OCI-LY1 (cell line): ENCODE results near the gene NEK1.

ENCODE experiments used
- H2AFZ ChIP-seq: fragments of 200-600 bp; sonication (generic), shearing (Covaris generic); 2 replicates; pipeline ENCODE4 v1.6.0; 2014; ENCODE audit warnings: antibody characterized with exemption, mild to moderate bottlenecking, low read length
- H3F3A ChIP-seq: fragments of 200-600 bp; sonication (generic), shearing (Covaris generic); 2 replicates; pipeline ENCODE4 v1.6.0; 2014; ENCODE audit warnings: mild to moderate bottlenecking, antibody characterized with exemption, low read length, moderate library complexity; ENCODE audit not compliant: insufficient read depth
- H3K27ac ChIP-seq: fragments of 200-600 bp; sonication (generic); 2 replicates; pipeline ENCODE4 v1.5.1; 2014; ENCODE audit warnings: low read length, mixed run types, mild to moderate bottlenecking, low read depth; ENCODE audit not compliant: poor library complexity, severe bottlenecking
- H3K27me3 ChIP-seq: fragments of 200-600 bp; sonication (generic); 2 replicates; pipeline ENCODE4 v1.6.0; 2014; ENCODE audit warnings: antibody characterized with exemption, mild to moderate bottlenecking, low read length, moderate library complexity; ENCODE audit not compliant: insufficient read depth
- H3K36me3 ChIP-seq: fragments of 200-600 bp; sonication (generic); 2 replicates; pipeline ENCODE4 v1.6.1; 2014; ENCODE audit warnings: mild to moderate bottlenecking, antibody characterized with exemption, low read length, moderate library complexity, mixed read lengths; ENCODE audit not compliant: insufficient read depth
- H3K4me1 ChIP-seq: fragments of 200-600 bp; sonication (generic); 2 replicates; pipeline ENCODE4 v1.5.1; 2014; ENCODE audit warnings: mild to moderate bottlenecking, low read length, moderate library complexity; ENCODE audit not compliant: insufficient read depth, severe bottlenecking
- H3K4me2 ChIP-seq: fragments of 200-600 bp; sonication (generic), shearing (Covaris generic); 2 replicates; pipeline ENCODE4 v1.6.1; 2014; ENCODE audit warnings: low read length
- H3K4me3 ChIP-seq: fragments of 200-600 bp; sonication (generic); 2 replicates; pipeline ENCODE4 v1.5.1; 2014; ENCODE audit warnings: low read length, low read depth, mild to moderate bottlenecking, mixed read lengths; ENCODE audit not compliant: poor library complexity, severe bottlenecking
- H3K79me2 ChIP-seq: fragments of 200-600 bp; shearing (Covaris generic); 2 replicates; pipeline ENCODE4 v1.6.1; 2016; ENCODE audit warnings: mixed run types, low read length, mixed read lengths; ENCODE audit not compliant: insufficient read depth
- H3K9ac ChIP-seq: fragments of 200-600 bp; sonication (generic), shearing (Covaris generic); 2 replicates; pipeline ENCODE4 v1.6.1; 2014; ENCODE audit warnings: mild to moderate bottlenecking, low read length, mixed read lengths
- H3K9me2 ChIP-seq: fragments of 200-600 bp; sonication (generic), shearing (Covaris generic); 2 replicates; pipeline ENCODE4 v1.6.1; 2014; ENCODE audit warnings: low read depth, mild to moderate bottlenecking, low read length, mixed read lengths
- H3K9me3 ChIP-seq: fragments of 200-600 bp; shearing (Covaris generic); 2 replicates; pipeline ENCODE4 v1.6.1; 2014; ENCODE audit warnings: low read length, mixed read lengths
- H4K20me1 ChIP-seq: fragments of 200-600 bp; sonication (generic), shearing (Covaris generic); 2 replicates; pipeline ENCODE4 v1.6.0; 2016; ENCODE audit warnings: mild to moderate bottlenecking, low read length; ENCODE audit not compliant: insufficient read depth
- CTCF ChIP-seq: fragments of 200-600 bp; sonication (generic), shearing (Covaris generic); IDR thresholded peaks from 2 replicates; pipeline ENCODE4 v1.5.1; 2017; ENCODE audit warnings: mild to moderate bottlenecking, antibody characterized with exemption, low read length, moderate library complexity, mixed read lengths
- EZH2 ChIP-seq: fragments of 200-600 bp; sonication (generic), shearing (Covaris generic); IDR thresholded peaks from 2 replicates; pipeline ENCODE4 v1.8.0; 2017; ENCODE audit warnings: borderline replicate concordance, mixed run types, mild to moderate bottlenecking, antibody characterized with exemption, low read length, moderate library complexity, mixed read lengths

Gene NEK1

GRCh38 chr4:169593050-169593560, 19.3 kb downstream of the NEK1 start:
- Histone ChIP-seq H3F3A (no peaks in the 10 kb centered on the region), H3K27me3 (no peaks in the 10 kb centered on the region), H3K9me2 (no peaks in the 10 kb centered on the region), H2AFZ (no peak overlapping the region), H3K9ac (no peak overlapping the region), H3K27ac (no peak overlapping the region), H3K4me1 (no peaks in the 10 kb centered on the region), H3K4me3 (no peak overlapping the region), H3K79me2 (no peaks in the 10 kb centered on the region), H3K36me3 (peaks cover 2% of the 10 kb centered on the region), H3K4me2 (no peak overlapping the region), H3K9me3 (no peaks in the 10 kb centered on the region), H4K20me1 (no peaks in the 10 kb centered on the region)
- TF ChIP-seq CTCF = no peak
- no peak for TF ChIP-seq EZH2

- H4K20me1 ChIP-seq = no peaks in the 10 kb centered on the region
- no peaks in the 10 kb centered on the region for H3K9me3 ChIP-seq
- H3K27ac ChIP-seq = no peak overlapping the region
- H3K9me2 ChIP-seq = no peaks in the 10 kb centered on the region
- TF ChIP-seq EZH2 (no peak), CTCF (no peak)
- H3K4me1 ChIP-seq = no peaks in the 10 kb centered on the region
- H3K4me2 ChIP-seq = no peak overlapping the region
- H3K36me3 ChIP-seq = peaks cover 11% of the 10 kb centered on the region; the same call in 1 of the 2 replicates
- no peak overlapping the region for H3K4me3 ChIP-seq
- no peak overlapping the region for H2AFZ ChIP-seq
- H3K9ac ChIP-seq = no peak overlapping the region
- no peaks in the 10 kb centered on the region for H3K79me2 ChIP-seq
- H3F3A ChIP-seq = no peaks in the 10 kb centered on the region
- no peaks in the 10 kb centered on the region for H3K27me3 ChIP-seq
Measured at GRCh38 chr4:169583563-169583962, 28.8 kb downstream of the NEK1 start.

- Histone ChIP-seq H4K20me1 (no peaks in the 10 kb centered on the region), H3K27ac (no peak overlapping the region), H3K9ac (no peak overlapping the region), H3K9me3 (no peaks in the 10 kb centered on the region), H3K4me2 (no peak overlapping the region), H3K79me2 (no peaks in the 10 kb centered on the region), H3F3A (no peaks in the 10 kb centered on the region), H3K9me2 (no peaks in the 10 kb centered on the region), H3K27me3 (no peaks in the 10 kb centered on the region), H3K36me3 (peaks cover 11% of the 10 kb centered on the region; the same call in 1 of the 2 replicates), H3K4me3 (no peak overlapping the region), H3K4me1 (no peaks in the 10 kb centered on the region), H2AFZ (no peak overlapping the region)
- TF ChIP-seq EZH2 (no peak), CTCF (no peak)
Measured at GRCh38 chr4:169582706-169583105, 29.7 kb downstream of the NEK1 start.
